ENCODE data around the gene APOL6. TPM values are rescaled to one million over a fixed set of nuclear protein-coding genes. Genes with fewer than 3 reads are reported as not detected.
"Not testable (repeated sequence)": the region's sequence is repeated elsewhere in the genome, so short reads cannot be mapped to it uniquely, and the experiment has no call there.

Gene APOL6
- total RNA-seq, 2 experiments from 2014 or later, result 62.3 to 63.2 TPM

- peaks cover 2% of the 10 kb centered on the region for H3K36me3 Mint-ChIP-seq (ENCODE audit: low read depth)
- ATAC-seq (no peak), DNase-seq (no peak)
- ChIA-PET POLR2A (no interaction called here), CTCF (no interaction called here)
- H3K4me1 Mint-ChIP-seq (ENCODE audit: low read depth), result no peaks in the 10 kb centered on the region
- no peak overlapping the region for H3K27ac Mint-ChIP-seq
- peaks cover 11% of the 10 kb centered on the region for H3K9me3 Mint-ChIP-seq (ENCODE audit: insufficient read depth)
- peaks cover 3% of the 10 kb centered on the region for H3K27me3 Mint-ChIP-seq (ENCODE audit: low read depth)
- H3K4me3 Mint-ChIP-seq, result no peak overlapping the region
These were observed 36.0 kb downstream of the APOL6 start for GRCh38 chr22:35684270-35684700.

DNA sequence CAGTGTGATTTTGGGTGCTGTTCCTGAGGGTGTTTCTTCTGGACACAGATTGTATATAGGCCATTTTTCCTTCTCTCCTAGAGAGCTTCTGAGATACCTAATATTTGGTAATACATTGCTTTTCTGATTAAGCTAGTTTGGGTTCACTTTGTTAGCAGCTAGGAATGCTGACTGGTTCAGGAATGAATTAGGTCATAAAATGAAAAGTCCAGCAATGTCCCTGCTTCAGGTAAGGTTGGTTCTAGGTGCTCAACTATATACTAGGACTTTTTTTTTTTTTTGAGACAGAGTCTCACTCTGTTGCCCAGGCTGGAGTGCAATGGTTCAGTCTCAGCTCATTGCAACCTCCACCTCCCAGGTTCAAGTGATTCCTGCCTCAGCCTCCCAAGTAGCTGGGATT, 36.5 kb downstream of the APOL6 start:
- Mint-ChIP-seq H3K4me3 (no peak overlapping the region), H3K27ac (no peak overlapping the region), H3K27me3 (ENCODE audit: low read depth) (peaks cover 3% of the 10 kb centered on the region), H3K4me1 (ENCODE audit: low read depth) (no peaks in the 10 kb centered on the region), H3K36me3 (ENCODE audit: low read depth) (peaks cover 2% of the 10 kb centered on the region), H3K9me3 (ENCODE audit: insufficient read depth) (peaks cover 11% of the 10 kb centered on the region)
- ATAC-seq (no peak), DNase-seq (no peak)
- CTCF ChIA-PET, result no interaction called here
- POLR2A ChIA-PET, result no interaction called here

- Mint-ChIP-seq H3K4me3 (no peak overlapping the region), H3K27me3 (ENCODE audit: low read depth) (peaks cover 3% of the 10 kb centered on the region), H3K27ac (no peak overlapping the region), H3K36me3 (ENCODE audit: low read depth) (peaks cover 2% of the 10 kb centered on the region), H3K9me3 (ENCODE audit: insufficient read depth) (peaks cover 11% of the 10 kb centered on the region), H3K4me1 (ENCODE audit: low read depth) (no peaks in the 10 kb centered on the region)
- ChIA-PET POLR2A (interaction anchor here (0.7 to 1.0 kb wide), 2 partner anchors 38 to 253 kb away, joined by 3 read pairs; partner anchors contain the start of gene APOL6), CTCF (no interaction called here)
- DNase-seq (no peak), ATAC-seq (no peak)
These were observed 37.5 kb downstream of the APOL6 start for GRCh38 chr22:35685731-35686130.

DNA sequence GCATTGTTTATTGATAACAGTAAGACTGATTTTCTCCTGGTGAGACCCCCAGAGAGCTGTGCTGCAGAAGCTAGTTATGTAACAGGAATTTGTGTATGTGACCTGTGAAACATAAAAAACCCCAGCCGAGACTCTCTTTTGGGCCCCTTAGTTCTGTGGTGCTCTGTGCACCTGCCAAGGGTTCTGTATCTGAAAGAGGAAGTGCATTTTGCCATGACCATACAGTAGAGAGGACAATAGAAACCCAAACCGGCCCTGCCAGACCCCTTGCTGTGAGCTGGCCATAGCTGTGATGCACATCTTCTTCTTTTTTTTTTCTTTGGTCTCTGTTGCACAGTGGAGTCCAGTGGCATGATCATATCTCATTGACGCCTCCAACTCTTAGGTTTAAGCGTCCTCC, 38.1 kb downstream of the APOL6 start:
- Mint-ChIP-seq H3K9me3 (ENCODE audit: insufficient read depth) (peaks cover 11% of the 10 kb centered on the region), H3K4me1 (ENCODE audit: low read depth) (no peaks in the 10 kb centered on the region), H3K27me3 (ENCODE audit: low read depth) (peaks cover 3% of the 10 kb centered on the region), H3K4me3 (no peak overlapping the region), H3K36me3 (ENCODE audit: low read depth) (peaks cover 2% of the 10 kb centered on the region), H3K27ac (no peak overlapping the region)
- DNase-seq, result no peak
- CTCF ChIA-PET, result no interaction called here
- no peak for ATAC-seq
- POLR2A ChIA-PET, result interaction anchor here (1.0 kb wide), 1 partner anchor 38 kb away, joined by 3 read pairs; the partner anchor contains the start of gene APOL6

DNA sequence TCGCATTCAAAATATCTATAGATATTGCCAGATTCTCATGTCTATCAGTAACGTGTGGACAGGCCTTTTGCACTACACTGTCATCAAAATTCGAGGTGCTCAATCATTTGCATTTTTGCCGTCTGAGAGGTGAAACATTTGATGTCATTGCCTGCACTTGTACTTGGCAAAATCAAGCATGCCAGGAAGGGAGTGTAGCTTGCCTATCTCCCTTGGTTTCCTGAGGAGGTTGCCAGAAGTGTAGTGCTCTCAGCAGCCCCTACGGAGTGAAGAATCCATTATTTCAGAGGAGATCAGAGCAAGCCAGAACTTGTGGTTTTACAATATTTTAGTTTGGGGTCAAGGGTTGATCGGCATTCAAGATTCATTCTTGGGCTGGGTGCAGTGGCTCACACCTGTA, 39.2 kb downstream of the APOL6 start:
- H3K4me1 Mint-ChIP-seq (ENCODE audit: low read depth), result no peaks in the 10 kb centered on the region
- no peaks in the 10 kb centered on the region for H3K36me3 Mint-ChIP-seq (ENCODE audit: low read depth)

DNA sequence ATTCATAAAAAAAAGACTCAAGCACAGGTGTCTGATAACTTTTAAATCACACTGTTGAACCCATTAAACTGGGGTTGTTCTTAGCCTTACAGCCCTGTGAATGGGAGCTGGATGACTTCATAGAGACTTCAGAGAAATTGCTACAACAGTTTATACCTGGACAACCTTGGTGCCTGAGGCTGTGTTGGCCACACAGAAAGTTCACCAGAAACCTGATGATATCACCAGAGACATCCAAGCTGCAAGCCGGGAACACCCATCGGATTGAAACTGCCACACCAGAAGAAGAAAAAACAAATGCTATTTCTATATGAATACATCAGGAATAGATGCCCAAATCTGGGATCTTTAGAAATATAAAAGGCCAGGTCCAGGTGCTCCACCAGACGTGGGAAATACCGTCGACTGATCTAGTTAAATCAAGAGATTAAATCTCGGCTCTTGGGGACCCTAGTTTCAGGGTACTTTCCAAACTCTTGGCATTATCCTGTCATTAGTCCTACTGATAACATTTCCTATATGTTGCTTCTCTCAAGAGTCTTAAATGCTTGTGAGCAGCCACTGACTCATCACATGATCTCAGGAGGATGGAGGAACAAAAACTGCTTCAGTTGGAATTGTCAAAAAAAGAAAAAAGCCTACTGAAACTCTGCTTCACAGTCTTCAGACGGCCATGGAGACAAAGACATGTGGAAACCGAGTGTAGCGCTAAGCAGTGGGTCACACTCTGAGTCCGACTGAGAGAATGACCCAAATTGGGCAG, 40.8 kb downstream of the APOL6 start:
- ChIA-PET CTCF (no interaction called here), POLR2A (no interaction called here)
- ATAC-seq (no peak), DNase-seq (no peak)
- Mint-ChIP-seq H3K4me1 (ENCODE audit: low read depth) (no peaks in the 10 kb centered on the region), H3K27me3 (ENCODE audit: low read depth) (no peaks in the 10 kb centered on the region), H3K4me3 (no peak overlapping the region), H3K36me3 (ENCODE audit: low read depth) (no peaks in the 10 kb centered on the region), H3K9me3 (ENCODE audit: insufficient read depth) (peaks cover 3% of the 10 kb centered on the region), H3K27ac (no peak overlapping the region)

More for the DNA sequence above, 39.2 kb downstream of the APOL6 start:
- ChIA-PET POLR2A (no interaction called here), CTCF (no interaction called here)
- DNase-seq (no peak), ATAC-seq (no peak)
- H3K27me3 Mint-ChIP-seq (ENCODE audit: low read depth), result peaks cover 3% of the 10 kb centered on the region
- peaks cover 3% of the 10 kb centered on the region for H3K9me3 Mint-ChIP-seq (ENCODE audit: insufficient read depth)
- H3K4me3 Mint-ChIP-seq, result no peak overlapping the region
- no peak overlapping the region for H3K27ac Mint-ChIP-seq

GRCh38 chr22:35690001-35690400, 41.8 kb downstream of the APOL6 start:
- H3K36me3 Mint-ChIP-seq (ENCODE audit: low read depth), result no peaks in the 10 kb centered on the region
- CTCF ChIA-PET, result interaction anchor here (0.8 to 1.6 kb wide), 2 partner anchors 59 to 63 kb away, joined by 4 to 8 read pairs; no protein-coding TSS in a partner anchor
- no peak for ATAC-seq

GRCh38 chr22:35695202-35695601, 47.0 kb downstream of the APOL6 start:
- H3K27ac Mint-ChIP-seq, result no peak overlapping the region
- DNase-seq (peak; percentile 31), ATAC-seq (peak; percentile 13)
- ChIA-PET CTCF (no interaction called here), POLR2A (no interaction called here)
- no peaks in the 10 kb centered on the region for H3K36me3 Mint-ChIP-seq (ENCODE audit: low read depth)
- H3K27me3 Mint-ChIP-seq (ENCODE audit: low read depth), result no peaks in the 10 kb centered on the region
- no peaks in the 10 kb centered on the region for H3K9me3 Mint-ChIP-seq (ENCODE audit: insufficient read depth)
- no peak overlapping the region for H3K4me3 Mint-ChIP-seq
- H3K4me1 Mint-ChIP-seq (ENCODE audit: low read depth), result no peaks in the 10 kb centered on the region

More at GRCh38 chr22:35690001-35690400, 41.8 kb downstream of the APOL6 start:
- Mint-ChIP-seq H3K9me3 (ENCODE audit: insufficient read depth) (peaks cover 3% of the 10 kb centered on the region), H3K4me3 (no peak overlapping the region), H3K4me1 (ENCODE audit: low read depth) (no peaks in the 10 kb centered on the region), H3K27ac (no peak overlapping the region), H3K27me3 (ENCODE audit: low read depth) (no peaks in the 10 kb centered on the region)
- POLR2A ChIA-PET, result interaction anchor here (0.8 to 1.1 kb wide), 2 partner anchors 29 to 42 kb away, joined by 3 to 4 read pairs; partner anchors contain the start of gene APOL6
- DNase-seq, result no peak

DNA sequence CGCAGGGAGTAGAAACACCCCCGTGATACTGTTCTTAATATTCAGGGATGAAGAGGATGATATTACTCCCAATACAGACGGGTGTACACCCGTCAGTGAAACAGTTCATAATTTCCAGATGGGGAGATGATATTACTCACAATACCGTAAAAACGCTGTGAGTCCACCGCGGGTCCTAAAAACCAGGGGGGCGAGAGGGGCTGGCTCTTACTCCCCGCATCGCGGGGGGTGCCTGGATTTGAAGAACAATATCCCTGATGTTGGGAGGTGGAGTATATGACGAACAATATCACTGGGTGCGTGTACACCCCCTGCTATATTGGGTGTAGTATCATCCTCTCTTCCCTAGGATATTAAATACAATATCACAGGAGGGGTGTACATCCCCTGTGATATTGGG, 48.9 kb downstream of the APOL6 start:
- Mint-ChIP-seq H3K27ac (no peak overlapping the region), H3K4me1 (ENCODE audit: low read depth) (no peaks in the 10 kb centered on the region), H3K9me3 (ENCODE audit: insufficient read depth) (no peaks in the 10 kb centered on the region), H3K36me3 (ENCODE audit: low read depth) (no peaks in the 10 kb centered on the region), H3K4me3 (no peak overlapping the region), H3K27me3 (ENCODE audit: low read depth) (no peaks in the 10 kb centered on the region)
- CTCF ChIA-PET, result no interaction called here
- ATAC-seq, result peak; percentile 64
- DNase-seq, result peak; percentile 75
- POLR2A ChIA-PET, result no interaction called here

GRCh38 chr22:35699852-35700251, 51.6 kb downstream of the APOL6 start:
- ATAC-seq, result peak; percentile 43
- peak; percentile 41 for DNase-seq
- H3K4me1 Mint-ChIP-seq (ENCODE audit: low read depth); POLR2A ChIA-PET; H3K27ac Mint-ChIP-seq; H3K4me3 Mint-ChIP-seq; CTCF ChIA-PET; H3K36me3 Mint-ChIP-seq (ENCODE audit: low read depth); H3K9me3 Mint-ChIP-seq (ENCODE audit: insufficient read depth); H3K27me3 Mint-ChIP-seq (ENCODE audit: low read depth): not testable (repeated sequence)

DNA sequence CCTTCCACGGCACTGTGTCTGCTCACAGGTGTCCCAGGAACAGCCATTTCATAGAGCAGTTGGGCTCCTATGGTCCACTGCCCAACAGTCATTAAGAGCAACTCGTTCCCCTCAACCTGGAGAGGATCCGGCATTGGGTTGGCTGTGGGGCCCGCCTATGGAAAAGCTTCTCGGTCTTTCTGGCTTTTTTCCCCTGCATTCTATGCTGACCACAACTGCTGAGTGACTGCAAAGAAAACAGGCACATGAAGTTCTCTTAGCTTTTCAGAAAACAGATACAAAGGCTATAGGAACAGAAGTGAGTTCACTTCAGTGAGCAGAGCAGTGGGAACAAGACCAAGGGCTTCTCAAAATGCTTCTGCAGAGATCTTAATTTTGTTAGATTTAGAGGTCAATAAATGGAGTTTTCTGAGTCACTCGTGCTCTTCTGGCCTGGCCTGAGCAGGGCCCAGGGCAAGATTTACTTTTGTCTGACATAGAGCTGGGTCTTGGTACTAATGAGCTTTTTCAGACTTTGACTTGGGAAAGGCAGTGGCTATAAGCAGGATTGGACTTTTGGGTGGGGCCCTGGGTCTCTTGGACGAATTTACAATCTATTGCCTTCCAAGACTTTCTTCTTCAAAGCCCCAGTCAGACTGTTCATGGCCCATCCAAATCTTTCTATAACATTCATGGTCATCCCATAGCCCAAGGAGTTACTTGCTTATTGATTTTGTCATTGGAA, 55.8 kb downstream of the APOL6 start:
- no peak for DNase-seq
- Mint-ChIP-seq H3K27ac (no peak overlapping the region), H3K9me3 (ENCODE audit: insufficient read depth) (no peaks in the 10 kb centered on the region), H3K4me3 (no peak overlapping the region), H3K27me3 (ENCODE audit: low read depth) (no peaks in the 10 kb centered on the region), H3K4me1 (ENCODE audit: low read depth) (no peaks in the 10 kb centered on the region), H3K36me3 (ENCODE audit: low read depth) (no peaks in the 10 kb centered on the region)
- no peak for ATAC-seq
- ChIA-PET POLR2A (no interaction called here), CTCF (no interaction called here)

- CTCF ChIA-PET, result no interaction called here
- H3K36me3 Mint-ChIP-seq (ENCODE audit: low read depth), result no peaks in the 10 kb centered on the region
- H3K27me3 Mint-ChIP-seq (ENCODE audit: low read depth), result no peaks in the 10 kb centered on the region
- POLR2A ChIA-PET, result no interaction called here
- no peaks in the 10 kb centered on the region for H3K4me1 Mint-ChIP-seq (ENCODE audit: low read depth)
- H3K4me3 Mint-ChIP-seq, result no peak overlapping the region
- ATAC-seq, result no peak
- H3K27ac Mint-ChIP-seq, result no peak overlapping the region
- no peaks in the 10 kb centered on the region for H3K9me3 Mint-ChIP-seq (ENCODE audit: insufficient read depth)
- no peak for DNase-seq
These were observed 56.9 kb downstream of the APOL6 start for GRCh38 chr22:35705141-35705540.
